Measurements from ENCODE around the gene FNIP2.
"Not testable (repeated sequence)": the region's sequence is repeated elsewhere in the genome, so short reads cannot be mapped to it uniquely, and the experiment has no call there.

Gene FNIP2

DNA sequence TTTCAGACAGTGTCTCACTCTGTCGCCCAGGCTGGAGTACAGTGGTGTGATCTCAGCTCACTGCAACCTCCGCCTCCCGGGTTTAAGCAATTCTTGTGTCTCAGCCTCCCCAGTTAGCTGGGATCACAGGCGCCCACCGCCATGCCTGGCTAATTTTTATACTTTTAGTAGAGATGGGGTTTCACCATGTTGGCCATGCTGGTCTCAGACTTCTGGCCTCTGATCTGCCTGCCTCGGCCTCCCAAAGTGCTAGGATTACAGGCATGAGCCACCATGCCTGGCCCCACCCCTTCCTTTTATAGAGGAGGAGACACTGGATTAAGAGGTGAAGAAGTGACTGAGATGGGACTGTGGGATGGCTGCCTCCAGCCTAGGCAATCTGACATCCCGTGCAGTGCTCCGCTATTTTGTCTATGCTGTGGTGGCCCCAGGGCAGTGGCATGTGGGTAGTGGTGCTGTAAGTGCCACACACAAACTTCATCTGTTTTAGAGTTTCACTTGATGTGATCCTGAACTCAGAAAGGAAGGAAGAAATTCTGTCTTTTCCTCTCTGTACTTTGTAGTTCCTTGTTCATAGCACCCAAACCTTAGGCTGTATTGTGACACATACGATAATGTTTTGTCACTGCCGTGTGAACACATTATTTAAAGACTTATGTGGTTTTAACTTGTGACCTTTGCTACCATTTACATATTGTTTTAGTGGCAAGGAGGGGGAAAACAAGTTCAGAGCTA, 48.9 kb downstream of the FNIP2 start:
- DNase-seq, result peak; percentile 30

DNA sequence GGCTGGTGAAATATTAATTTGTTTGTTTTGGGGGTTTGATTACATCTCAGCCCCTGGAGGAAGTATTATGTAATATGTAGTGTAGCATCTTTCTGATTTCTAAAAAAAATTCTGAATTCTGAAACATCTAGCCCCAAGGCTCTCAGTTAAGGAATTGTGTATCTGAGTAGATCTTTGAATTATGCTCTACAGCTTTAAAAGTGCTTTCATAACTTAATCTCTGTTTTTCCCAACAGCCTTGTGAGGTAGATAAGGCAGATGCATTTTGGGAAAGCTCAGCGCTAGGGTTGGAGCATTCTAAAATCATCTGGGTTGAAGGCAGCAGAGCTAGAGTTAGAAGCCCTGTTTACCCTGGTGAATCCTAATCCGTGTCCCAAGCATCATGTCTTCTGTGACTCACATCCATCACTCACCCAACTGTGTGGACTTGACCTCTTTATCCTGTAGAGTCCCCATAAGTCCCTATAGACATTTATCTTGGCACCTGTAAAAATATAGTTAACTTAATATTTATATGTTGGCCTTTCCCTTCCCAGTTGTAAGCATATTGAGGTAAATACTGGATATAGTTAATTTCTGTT, 49.8 kb downstream of the FNIP2 start:
- DNase-seq, result no peak

DNA sequence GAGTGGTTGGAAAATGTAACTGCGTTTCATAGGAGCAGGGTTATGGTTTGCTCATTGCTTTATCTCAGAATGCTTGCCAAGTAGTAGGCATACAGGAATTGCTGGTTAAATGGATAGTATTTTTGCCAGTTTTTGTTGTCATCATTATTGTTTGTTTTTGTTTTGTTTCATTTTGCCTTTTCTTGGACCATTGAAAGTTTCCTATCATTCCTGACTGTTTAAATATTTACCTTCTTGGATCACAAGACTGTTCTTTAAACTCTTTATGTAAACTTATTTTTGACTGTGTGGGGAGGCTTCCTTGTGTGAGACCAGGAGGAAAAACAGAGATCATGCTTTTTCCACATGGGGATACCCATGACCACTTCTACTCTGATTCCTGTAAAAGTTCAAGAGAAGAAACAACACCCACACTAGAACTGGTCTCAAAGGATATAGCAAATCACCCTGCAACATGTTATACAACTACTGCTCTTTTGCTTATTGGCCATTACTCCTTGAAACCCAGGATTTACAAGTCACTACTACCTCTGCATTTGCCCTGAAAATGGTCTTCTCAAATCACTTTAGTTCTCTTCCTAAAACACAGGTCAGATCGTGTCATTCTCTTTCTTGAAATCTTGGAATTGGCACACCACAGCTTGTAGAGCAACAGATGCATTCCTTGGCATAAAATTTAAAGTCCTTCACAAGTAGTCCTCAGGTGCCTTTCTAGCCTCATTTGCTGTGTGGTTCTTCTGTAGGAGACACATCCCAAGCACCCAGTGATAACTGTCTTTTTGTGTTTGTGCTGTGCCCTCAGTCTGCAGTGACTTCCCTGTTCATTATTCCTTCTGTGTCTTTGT, 51.3 kb downstream of the FNIP2 start:
- no peak for DNase-seq

DNA sequence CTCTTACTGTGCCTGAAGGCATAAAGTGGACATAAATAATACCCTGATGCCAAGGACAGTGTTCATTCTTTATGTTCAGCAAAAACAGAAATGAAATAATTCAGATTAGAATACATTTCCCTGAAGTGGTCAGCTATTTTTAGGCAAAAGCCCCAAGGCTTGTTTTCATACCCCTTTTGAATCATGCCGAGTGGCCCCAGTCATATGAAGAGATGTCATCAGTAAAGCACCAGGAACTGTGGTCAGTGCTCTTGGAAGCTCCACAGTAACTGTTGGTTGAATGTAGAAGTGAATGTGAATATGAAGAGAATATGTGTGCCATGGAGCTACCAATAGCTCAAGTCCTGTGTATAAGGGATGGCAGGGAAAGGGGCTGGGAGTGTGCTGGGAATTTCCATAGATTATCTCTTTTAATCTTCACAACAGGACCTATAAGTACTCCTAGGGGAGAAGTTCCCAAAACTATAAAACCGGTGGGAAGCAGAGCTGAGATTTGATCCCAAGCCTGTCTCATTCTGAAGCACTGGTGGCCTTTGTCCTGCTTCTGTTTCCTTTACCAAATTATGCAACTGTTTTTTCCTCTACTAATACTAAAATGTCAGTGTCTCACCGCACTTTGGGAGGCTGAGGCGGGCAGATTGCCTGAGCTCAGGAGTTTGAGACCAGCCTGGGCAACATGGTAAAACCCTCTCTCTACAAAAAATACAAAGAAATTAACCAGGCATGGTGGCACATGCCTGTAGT, 52.6 kb downstream of the FNIP2 start:
- DNase-seq, result no peak

DNA sequence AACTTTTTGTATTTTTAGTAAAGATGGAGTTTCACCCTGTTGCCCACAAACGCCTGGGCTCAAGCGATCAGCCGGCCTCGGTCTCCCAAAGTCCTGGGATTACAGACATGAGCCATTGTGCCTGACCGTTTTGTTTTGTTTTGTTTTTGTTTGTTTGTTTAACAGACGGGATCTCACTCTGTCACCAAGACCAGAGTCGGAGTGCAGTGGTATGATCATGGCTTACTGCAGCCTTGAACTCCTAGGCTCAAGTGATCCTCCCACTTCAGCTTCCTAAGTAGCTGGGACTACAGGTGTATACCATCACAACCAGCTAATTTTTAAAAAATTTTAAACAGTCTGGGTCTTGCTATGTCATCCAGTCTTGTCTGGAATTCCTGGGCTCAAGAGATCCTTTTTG, 53.5 kb downstream of the FNIP2 start:
- no peak for DNase-seq

DNA sequence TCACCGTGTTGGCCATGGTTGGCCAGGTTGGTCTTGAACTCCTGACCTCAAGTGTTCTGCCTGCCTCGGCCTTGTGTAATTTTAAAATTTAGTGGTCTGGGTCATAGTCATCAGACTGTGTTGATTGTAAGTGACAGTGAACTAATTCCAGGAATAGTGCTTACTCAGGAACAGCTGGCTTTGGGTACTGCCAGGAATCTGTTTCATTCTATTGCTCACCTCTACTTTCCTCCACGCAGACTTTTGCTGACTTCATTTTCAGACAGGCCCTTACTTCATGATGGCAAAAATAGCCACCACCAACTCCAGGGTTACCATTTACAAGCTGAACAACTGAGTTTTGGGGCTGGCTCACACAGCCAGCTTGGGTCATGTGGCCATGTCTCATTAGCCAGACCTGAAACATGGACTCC, 54.6 kb downstream of the FNIP2 start:
- no peak for DNase-seq

DNA sequence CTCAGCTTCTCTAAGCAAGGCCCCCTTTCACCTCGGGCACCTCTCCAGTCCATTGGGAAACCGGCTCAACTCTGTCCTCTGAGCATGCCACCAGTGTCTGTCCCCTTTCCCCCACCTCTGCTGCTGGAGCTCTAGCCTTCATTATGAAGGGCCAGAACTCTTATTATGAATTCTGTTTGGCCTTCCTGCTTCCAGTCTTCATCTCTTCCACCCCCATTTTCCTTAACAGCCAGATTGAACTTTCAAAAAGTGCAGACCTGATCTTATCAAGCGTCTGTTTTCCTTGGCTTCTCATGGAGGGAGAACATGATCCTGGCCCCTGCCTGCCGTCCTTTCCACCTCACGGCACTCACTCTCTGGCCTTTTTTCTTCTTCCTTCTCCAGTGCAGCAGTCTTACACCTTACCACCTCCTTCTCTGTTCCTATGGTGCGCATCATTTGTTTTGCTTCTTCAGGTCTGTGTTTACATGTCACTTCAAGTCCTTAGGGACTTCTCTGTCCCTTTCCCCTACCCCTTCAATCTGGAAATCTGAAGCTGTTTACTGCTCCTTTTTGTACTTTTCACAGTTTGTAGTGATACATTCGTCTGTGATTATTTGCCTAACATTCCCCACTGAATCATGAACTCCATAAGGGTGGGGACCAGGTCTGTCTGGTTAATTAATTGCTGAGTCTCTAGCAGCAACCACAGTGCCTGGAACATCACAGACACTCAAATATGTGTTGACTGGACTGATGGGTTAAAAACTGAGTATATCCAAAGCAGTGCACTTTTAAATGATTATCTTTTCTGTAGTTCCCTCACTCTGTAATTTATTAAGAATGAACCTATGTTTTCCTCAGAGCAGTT, 55.8 kb downstream of the FNIP2 start:
- DNase-seq, result no peak

DNA sequence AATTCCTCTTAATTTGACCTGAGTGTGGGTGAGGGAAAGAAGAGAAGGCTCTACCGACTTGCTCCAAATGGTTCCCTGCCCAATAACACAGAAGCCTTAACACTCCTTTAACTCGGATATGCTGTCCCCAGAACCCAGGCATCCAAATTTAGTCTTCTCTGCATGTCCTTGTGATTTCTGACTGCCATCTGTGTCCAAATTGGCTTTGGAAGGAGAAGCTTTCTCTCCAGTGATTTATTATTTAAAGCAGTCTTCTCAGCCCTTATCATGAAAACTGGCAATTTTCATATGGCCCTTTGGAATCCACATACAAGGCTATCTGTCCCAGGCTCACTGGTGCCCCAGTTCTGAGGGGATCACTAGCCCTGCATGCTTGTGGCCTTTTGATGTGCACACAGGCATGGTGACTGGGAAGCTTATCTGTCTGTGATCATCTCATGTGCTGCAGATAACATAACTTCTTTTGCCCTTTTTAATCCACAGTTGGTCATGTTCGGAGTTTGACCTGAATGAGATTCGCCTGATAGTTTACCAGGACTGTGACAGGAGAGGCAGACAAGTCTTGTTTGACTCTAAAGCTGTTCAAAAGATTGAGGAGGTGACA, 56.7 kb downstream of the FNIP2 start:
- no peak for DNase-seq

DNA sequence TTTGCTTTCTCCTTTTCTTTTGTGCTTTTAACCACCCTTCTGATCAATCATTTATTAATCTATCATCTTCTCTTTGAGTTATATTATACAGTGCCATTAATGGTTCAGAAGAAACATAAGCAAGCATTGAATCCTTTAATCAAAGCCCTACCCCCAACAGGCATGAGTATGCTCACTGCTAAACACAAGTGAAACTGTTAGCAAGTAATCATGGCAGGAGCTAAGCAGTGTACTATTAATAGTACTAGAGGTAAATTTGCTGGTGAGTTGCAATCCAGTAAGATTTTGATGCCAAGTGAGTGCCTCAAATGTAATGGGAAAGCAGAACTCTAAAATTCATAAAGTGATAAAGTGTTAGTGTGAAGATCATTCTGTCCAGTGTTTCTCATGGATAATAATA, 57.2 kb downstream of the FNIP2 start:
- no peak for DNase-seq

DNA sequence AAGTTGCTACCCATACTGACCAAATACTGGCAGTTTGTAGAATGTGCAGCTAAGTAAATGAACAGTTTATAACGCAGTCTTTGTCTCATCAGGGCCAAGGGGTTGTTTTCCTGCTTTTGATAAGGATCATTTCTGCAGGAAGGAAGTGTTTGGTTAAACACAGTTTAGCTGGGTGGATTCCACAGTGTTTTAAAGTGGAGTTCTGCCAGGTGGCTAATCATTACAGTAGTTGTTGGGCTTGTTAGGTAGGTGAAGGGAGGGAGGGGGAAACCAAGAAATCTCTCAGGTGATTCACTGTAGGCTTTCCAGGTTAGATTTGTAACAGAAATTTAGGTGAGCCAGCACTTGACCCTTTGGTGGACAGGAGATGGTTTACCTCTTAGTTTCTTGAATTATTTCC, 58.1 kb downstream of the FNIP2 start:
- no peak for DNase-seq

DNA sequence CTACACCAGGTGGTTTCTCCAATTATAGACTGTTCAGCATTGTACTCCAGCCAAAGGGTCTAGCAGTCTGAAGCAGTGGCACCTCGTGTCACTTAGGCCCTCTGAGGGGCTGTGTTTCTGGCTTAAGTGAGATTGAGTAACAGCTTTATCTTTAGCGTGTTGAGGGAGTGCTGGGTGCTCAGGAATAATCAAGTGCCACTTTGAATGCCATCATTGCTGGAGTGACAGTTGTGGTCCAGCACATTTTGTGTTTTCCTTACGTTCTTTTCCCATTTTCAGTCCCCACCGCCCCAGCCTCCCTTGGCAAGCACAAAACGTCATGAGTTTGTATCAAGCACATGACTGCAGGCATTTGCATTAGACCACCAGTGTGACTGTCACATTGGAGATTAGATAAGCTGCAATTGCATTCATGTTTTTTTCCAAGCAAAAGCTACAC, 58.7 kb downstream of the FNIP2 start:
- DNase-seq, result peak; percentile 80

DNA sequence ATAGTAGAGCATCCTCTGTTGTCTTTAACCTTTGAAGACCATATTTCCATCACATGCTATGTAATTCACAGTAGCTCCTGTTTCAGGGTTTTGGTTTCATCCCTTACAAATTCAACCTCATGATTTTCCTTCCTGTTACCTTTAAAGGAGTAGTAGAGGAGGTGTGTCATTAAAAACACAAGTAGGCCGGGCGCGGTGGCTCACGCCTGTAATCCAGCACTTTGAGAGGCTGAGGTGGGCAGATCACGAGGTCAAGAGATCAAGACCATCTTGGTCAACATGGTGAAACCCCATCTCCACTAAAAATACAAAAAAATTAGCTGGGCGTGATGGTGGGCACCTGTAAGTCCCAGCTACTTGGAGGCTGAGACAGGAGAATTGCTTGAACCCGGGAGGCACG, 59.3 kb downstream of the FNIP2 start:
- not testable (repeated sequence) for DNase-seq

DNA sequence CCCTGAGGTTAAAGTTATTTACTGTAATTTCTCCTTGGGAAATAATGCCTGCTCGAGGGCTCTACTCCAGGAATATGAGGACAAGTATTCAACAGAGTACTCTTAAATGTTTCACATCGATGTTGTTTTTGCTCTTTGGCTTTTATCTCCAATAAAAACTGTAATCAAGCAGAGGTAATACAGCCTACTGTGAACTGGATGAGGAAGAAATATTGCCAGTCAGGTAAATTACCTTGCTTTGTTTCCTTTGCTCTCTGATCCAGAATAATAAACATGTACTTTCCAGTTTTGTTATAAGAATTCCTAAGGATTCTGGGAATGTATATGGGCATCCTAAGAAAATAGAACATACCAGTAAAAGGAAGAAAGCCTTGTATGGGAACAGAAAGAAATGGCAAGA, 60.4 kb downstream of the FNIP2 start:
- DNase-seq, result no peak

DNA sequence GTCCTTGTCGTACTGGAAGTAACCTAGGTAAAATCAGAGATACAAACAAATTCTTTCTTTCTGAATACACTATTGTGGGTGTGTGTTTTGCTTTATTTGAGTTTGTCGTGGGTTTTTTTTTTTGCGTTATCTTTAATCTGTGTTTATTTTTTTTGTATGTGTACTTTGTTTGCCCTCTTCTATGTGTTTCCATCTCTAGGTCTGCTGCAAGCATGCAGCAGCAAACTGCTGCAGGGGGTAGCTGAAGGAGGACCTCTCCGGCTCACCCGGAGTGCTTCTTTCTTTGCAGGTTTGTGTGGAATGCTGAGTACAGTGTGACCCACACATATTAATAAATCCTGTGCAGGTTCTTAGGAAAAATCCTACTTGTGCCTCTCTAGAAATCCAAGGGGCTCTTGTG, 64.8 kb downstream of the FNIP2 start:
- DNase-seq, result no peak

DNA sequence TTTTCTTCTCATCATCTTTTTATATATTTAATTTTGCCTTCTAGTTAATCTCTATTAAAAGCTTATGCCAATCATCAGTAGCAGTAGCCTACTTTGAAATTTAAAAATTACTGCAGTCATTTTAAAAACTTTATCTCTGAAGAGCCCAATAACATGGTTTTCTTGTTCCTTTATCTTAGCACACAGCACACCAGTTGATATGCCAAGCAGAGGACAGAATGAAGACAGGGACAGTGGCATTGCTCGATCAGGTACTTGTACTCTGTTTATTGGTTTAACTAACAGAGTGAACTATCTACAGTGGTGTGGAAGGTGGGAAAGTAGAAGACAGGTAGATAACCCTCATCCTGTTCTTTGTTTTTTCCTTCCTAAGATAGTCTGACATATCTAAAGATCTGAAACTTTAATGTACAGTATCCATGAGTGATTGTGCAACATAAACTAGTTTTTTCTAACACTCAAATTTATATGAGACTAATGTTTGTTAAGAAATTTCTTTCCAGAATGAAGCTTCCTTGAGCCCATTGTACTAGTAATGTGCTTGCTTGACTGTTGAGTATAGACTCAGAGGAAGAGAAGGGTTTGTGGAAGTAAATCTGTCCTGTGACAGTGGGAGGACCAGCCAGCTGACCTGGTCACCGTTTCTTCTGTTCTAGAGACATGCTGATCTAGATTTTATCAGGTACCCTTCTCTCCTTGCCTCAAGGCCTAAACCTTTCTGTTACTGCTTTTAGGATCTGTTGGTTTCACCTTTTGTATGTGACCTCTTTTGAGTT, 66.6 kb downstream of the FNIP2 start:
- peak; percentile 69 for DNase-seq

DNA sequence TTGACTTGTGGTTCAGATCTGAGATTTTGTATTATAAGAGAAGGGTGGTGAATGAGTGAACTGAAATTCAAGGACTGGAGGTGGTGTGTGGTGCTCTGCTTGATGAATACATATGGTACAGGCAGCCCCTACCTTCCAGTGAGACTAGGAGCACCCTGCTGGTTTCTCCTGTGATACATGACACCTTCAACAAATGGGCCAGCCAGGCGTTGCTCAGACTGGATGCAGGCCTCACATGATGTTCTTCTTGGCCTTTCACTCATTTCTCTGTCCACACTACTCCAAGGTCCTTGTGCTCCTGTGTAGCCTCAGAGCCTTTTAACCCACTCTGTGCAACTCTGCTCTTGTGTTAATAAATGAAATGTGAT, 67.2 kb downstream of the FNIP2 start:
- DNase-seq, result no peak

DNA sequence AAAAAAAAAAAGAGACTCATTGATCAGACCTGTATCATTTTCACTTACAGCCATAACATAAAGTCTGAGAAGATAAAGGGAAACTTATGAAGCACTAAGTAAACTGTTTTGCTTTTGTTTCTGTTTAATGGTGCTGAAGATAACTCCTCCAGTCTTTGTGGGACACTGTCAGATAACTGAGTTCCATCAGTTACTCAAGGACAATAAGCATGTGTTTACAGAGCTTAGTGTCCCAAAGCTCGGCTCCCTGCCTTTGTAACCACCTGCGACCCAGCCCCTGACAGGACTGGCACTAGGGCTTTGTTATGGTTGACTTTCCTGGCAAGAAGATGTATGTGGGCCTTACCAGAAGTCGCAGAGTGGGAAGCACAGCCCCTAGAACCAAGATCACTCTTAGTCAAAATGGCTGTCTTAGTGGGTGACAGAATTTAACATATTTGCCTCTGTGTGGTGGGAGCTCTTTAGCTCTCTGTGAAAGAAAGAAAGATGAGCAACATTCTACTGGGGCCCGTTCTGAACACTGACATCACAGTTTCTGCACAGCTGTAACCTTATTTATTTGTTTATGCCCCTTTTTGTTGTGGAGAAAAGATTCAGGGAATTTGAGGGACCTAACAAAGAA, 68.1 kb downstream of the FNIP2 start:
- DNase-seq, result no peak

DNA sequence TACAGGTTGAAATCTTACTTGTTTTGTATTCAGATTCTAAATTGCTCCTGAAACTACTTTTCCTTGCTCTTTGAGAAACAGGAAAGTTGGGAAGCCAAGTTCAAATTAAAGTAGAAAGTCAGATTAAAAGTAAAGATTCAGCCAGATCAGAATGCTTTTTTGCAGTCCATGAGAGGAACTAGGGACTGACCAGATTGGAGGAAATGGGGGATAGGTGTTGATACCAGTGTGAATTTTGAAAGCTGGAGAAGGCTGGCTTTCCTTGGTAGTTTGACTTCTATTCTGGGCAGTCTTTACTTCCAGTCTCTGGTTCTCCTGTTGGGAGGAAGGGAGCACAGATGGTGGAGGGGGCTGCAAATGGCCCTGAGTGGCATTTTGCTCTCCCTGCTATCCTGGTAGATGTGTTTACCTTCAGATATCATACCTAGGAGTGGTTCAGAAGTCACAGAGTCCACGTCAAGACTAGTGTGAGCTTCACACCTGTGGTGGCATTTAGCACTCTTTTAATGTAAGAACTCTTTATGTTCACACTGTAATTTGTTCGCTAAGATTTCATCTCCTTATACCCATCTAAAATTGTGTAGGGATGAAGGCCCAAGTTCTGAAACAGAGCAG, 68.8 kb downstream of the FNIP2 start:
- DNase-seq, result no peak

DNA sequence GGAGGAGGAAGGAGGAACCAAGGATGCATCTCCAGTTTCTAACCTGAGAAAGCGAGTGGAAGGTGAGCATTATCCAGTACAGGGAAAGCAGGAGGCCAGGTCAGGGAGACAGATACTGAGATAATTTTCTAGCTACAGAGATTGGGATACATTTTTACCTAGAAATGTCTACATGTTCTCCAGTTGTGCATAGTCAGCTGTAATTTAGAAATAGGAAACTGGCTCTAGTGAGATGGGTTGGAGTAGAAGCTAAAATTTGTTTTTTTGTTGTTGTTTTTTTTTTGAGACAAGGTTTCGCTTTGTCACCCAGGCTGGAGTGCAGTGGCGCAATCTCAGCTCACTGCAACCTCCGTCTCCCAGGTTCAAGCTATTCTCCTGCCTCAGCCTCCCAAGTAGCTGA, 71.3 kb downstream of the FNIP2 start:
- no peak for DNase-seq

DNA sequence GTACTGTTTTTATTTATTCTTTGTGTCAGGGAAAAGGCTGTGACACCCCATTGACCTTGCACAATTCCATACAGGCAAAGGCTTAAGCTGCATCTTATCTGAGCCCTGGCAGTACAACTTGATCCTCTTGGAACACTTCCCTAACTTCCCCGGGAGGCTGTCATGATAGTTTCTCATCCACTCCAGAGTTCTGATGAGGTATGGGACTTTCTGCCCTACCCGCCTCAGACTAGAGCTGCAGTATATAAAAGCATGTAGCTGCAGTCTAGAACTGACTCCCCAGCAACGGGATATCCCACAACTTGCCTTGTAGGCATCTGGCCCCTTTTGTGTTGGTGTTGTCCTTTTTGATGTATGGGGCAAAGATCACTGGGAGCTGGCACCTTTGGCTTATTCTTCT, 72.7 kb downstream of the FNIP2 start:
- DNase-seq, result no peak

Data from hematopoietic multipotent progenitor cell treated with erythropoietin and hydrocortisone succinate and interleukin-3 and kit ligand, for 8 days (in vitro differentiated cells).